PFSK-1 (cell line): ENCODE data around the gene KRTCAP2.

Experiments used
- POLR2AphosphoS5 ChIP-seq: IDR thresholded peaks from 2 replicates; pipeline ENCODE4 v1.6.1; 2012; ENCODE audit warnings: low read depth, mild to moderate bottlenecking, control low read depth, low read length, moderate library complexity
- SIN3A ChIP-seq: IDR thresholded peaks from 2 replicates; pipeline ENCODE4 v1.6.1; 2012; ENCODE audit warnings: mild to moderate bottlenecking, low read length, moderate library complexity, borderline replicate concordance; ENCODE audit not compliant: insufficient read depth
- TAF1 ChIP-seq: IDR thresholded peaks from 2 replicates; pipeline ENCODE4 v1.6.1; 2012; ENCODE audit warnings: low read length, control low read depth, borderline replicate concordance; ENCODE audit not compliant: insufficient read depth
- TF ChIP-seq, protein P1 (sequence below), 2 experiments: IDR thresholded peaks; 2 replicates each; pipeline versions ENCODE4 v1.6.1 to v1.8.0; 2011 to 2012; ENCODE audit warnings: low read depth in 2 of 2, low read length in 2 of 2, control low read depth in 1 of 2, inconsistent platforms in 1 of 2, mild to moderate bottlenecking in 1 of 2, moderate library complexity in 1 of 2; ENCODE audit not compliant: insufficient read depth in 1 of 2

DNA sequence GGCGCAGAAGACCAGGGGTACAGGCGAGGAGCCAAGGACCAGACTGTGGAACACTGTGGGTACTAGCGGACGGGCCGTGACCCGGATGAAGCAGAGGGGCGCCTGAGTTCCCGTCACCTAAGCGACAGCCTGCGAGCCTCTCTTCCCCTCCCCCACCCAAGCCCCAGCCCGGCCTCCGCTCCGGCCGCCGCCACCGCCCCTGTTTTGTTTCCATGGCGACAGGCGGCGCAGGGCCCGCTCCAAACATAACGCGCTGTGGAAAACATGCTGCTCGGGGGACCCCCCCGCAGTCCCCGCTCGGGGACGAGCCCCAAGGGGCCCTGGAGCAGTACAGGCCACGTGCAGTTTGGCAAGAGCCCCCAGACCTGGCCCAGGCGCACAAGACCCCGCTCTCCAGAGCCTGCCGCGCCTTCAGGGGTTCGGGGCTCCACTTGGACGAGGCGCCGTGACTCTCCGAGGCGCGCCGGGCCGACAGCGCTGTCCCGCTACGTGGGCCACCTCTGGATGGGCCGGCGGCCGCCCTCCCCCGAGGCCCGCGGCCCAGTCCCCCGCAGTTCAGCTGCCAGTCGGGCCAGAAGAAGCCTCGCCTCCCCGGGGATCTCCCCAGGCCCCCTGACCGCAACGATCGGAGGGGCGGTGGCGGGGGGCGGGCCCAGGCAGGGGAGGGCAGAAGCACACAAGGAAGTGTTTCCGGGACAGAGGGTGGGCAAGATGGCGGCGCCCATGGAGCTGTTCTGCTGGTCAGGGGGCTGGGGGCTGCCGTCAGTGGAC lies 35.6 kb upstream of the KRTCAP2 start, which contains the start of gene MTX1:
- no peak; the same call in 1 of the 2 replicates for TF ChIP-seq POLR2AphosphoS5
- no peak for TF ChIP-seq TAF1
- TF ChIP-seq, protein P1, sequence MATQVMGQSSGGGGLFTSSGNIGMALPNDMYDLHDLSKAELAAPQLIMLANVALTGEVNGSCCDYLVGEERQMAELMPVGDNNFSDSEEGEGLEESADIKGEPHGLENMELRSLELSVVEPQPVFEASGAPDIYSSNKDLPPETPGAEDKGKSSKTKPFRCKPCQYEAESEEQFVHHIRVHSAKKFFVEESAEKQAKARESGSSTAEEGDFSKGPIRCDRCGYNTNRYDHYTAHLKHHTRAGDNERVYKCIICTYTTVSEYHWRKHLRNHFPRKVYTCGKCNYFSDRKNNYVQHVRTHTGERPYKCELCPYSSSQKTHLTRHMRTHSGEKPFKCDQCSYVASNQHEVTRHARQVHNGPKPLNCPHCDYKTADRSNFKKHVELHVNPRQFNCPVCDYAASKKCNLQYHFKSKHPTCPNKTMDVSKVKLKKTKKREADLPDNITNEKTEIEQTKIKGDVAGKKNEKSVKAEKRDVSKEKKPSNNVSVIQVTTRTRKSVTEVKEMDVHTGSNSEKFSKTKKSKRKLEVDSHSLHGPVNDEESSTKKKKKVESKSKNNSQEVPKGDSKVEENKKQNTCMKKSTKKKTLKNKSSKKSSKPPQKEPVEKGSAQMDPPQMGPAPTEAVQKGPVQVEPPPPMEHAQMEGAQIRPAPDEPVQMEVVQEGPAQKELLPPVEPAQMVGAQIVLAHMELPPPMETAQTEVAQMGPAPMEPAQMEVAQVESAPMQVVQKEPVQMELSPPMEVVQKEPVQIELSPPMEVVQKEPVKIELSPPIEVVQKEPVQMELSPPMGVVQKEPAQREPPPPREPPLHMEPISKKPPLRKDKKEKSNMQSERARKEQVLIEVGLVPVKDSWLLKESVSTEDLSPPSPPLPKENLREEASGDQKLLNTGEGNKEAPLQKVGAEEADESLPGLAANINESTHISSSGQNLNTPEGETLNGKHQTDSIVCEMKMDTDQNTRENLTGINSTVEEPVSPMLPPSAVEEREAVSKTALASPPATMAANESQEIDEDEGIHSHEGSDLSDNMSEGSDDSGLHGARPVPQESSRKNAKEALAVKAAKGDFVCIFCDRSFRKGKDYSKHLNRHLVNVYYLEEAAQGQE (IDR thresholded peaks at IDR 0.05; ENCODE audit: insufficient read depth in 1 of 2, low read depth in 2 of 2, low read length in 2 of 2): no peak
- peak; percentile 90; the same call in 1 of the 2 replicates for TF ChIP-seq SIN3A
